Endothelial cell of umbilical vein (primary cell): ENCODE measurements around the gene MAN1A2.
"Not testable (repeated sequence)": the region's sequence is repeated elsewhere in the genome, so short reads cannot be mapped to it uniquely, and the experiment has no call there.

Experiments used
- EZH2 ChIP-seq: IDR thresholded peaks from 2 replicates; pipeline ENCODE4 v1.6.1; 2012; ENCODE audit warnings: borderline replicate concordance, low read depth, mild to moderate bottlenecking, moderate library complexity, low read length, inconsistent platforms; ENCODE audit not compliant: severe bottlenecking
- POLR2A ChIP-seq: IDR thresholded peaks from 2 replicates; pipeline ENCODE4 v1.6.1; 2012; ENCODE audit warnings: low read depth, mild to moderate bottlenecking, control low read depth, low read length
- POLR2AphosphoS5 ChIP-seq: IDR thresholded peaks from 2 replicates; pipeline ENCODE4 v1.6.1; 2012; ENCODE audit warnings: low read depth, mild to moderate bottlenecking, control low read depth, low read length, moderate library complexity; ENCODE audit not compliant: insufficient read depth
- TF ChIP-seq, protein P1 (sequence below), 2 donors: IDR thresholded peaks; 1 replicate in 1 of 2; 2 replicates in 1 of 2; pipeline ENCODE4 v1.5.1; 2011; ENCODE audit warnings: low read length in 2 of 2, mild to moderate bottlenecking in 2 of 2, moderate library complexity in 2 of 2, control low read depth in 1 of 2, inconsistent platforms in 1 of 2, low read depth in 1 of 2; ENCODE audit not compliant: insufficient read depth in 1 of 2; ENCODE audit errors: extremely low read depth in 1 of 2

DNA sequence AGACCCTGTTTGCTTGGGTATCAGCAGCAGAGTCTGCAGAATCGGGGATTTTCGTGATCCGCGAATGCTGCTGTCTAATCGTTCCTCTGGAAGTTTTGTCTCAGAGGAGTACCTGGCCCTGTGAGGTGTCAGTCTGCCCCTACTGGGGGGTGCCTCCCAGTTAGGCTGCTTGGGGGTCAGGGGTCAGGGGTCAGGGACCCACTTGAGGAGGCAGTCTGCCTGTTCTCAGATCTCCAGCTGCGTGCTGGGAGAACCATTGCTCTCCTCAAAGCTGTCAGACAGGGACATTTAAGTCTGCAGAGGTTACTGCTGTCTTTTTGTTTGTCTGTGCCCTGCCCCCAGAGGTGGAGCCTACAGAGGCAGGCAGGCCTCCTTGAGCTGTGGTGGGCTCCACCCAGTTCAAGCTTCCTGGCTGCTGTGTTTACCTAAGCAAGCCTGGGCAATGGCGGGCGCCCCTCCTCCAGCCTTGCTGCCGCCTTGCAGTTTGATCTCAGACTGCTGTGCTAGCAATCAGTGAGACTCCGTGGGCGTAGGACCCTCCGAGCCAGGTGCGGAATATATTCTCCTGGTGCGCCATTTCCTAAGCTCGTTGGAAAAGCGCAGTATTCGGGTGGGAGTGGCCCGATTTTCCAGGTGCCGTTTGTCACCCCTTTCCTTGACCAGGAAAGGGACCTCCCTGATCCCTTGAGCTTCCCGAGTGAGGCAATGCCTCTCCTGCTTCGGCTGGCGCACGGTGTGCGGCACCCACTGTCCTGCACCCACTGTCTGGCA, 9.2 kb upstream of the MAN1A2 start:
- TF ChIP-seq POLR2A, POLR2AphosphoS5, EZH2: not testable (repeated sequence)
- TF ChIP-seq, protein P1, sequence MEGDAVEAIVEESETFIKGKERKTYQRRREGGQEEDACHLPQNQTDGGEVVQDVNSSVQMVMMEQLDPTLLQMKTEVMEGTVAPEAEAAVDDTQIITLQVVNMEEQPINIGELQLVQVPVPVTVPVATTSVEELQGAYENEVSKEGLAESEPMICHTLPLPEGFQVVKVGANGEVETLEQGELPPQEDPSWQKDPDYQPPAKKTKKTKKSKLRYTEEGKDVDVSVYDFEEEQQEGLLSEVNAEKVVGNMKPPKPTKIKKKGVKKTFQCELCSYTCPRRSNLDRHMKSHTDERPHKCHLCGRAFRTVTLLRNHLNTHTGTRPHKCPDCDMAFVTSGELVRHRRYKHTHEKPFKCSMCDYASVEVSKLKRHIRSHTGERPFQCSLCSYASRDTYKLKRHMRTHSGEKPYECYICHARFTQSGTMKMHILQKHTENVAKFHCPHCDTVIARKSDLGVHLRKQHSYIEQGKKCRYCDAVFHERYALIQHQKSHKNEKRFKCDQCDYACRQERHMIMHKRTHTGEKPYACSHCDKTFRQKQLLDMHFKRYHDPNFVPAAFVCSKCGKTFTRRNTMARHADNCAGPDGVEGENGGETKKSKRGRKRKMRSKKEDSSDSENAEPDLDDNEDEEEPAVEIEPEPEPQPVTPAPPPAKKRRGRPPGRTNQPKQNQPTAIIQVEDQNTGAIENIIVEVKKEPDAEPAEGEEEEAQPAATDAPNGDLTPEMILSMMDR (IDR thresholded peaks at IDR 0.05; ENCODE audit: extremely low read depth in 1 of 2, insufficient read depth in 1 of 2, low read depth in 1 of 2, low read length in 2 of 2): not testable (repeated sequence)
